ENCODE results near the gene ABCF2.

The ABCF2 gene

GRCh38 chr7:151187409-151188251, 39.4 kb downstream of the ABCF2 start:
- Histone ChIP-seq H3K9me3 (ENCODE audit: low read length) (no peaks in the 10 kb centered on the region), H3K27me3 (ENCODE audit: insufficient read depth, low read length) (peaks cover 28% of the 10 kb centered on the region; the same call in 1 of the 2 replicates), H2AFZ (ENCODE audit: low read length) (no peak overlapping the region), H3F3A (ENCODE audit: insufficient read depth, low read length) (no peaks in the 10 kb centered on the region), H3K4me3 (ENCODE audit: low read depth, low read length, poor library complexity, severe bottlenecking) (no peak overlapping the region), H3K27ac (ENCODE audit: low read depth, low read length, poor library complexity, severe bottlenecking) (no peak overlapping the region), H3K9ac (ENCODE audit: low read length) (no peak overlapping the region), H4K20me1 (ENCODE audit: insufficient read depth, low read length) (no peaks in the 10 kb centered on the region), H3K9me2 (ENCODE audit: low read depth, low read length) (no peaks in the 10 kb centered on the region), H3K4me1 (ENCODE audit: insufficient read depth, low read length, severe bottlenecking) (no peaks in the 10 kb centered on the region), H3K4me2 (ENCODE audit: low read length) (no peak overlapping the region), H3K79me2 (ENCODE audit: insufficient read depth, low read length) (no peaks in the 10 kb centered on the region), H3K36me3 (ENCODE audit: insufficient read depth, low read length) (no peaks in the 10 kb centered on the region)
- TF ChIP-seq, protein P1, sequence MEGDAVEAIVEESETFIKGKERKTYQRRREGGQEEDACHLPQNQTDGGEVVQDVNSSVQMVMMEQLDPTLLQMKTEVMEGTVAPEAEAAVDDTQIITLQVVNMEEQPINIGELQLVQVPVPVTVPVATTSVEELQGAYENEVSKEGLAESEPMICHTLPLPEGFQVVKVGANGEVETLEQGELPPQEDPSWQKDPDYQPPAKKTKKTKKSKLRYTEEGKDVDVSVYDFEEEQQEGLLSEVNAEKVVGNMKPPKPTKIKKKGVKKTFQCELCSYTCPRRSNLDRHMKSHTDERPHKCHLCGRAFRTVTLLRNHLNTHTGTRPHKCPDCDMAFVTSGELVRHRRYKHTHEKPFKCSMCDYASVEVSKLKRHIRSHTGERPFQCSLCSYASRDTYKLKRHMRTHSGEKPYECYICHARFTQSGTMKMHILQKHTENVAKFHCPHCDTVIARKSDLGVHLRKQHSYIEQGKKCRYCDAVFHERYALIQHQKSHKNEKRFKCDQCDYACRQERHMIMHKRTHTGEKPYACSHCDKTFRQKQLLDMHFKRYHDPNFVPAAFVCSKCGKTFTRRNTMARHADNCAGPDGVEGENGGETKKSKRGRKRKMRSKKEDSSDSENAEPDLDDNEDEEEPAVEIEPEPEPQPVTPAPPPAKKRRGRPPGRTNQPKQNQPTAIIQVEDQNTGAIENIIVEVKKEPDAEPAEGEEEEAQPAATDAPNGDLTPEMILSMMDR (IDR thresholded peaks at IDR 0.05; ENCODE audit: low read length) = no peak
- no peak for TF ChIP-seq EZH2 (IDR thresholded peaks at IDR 0.05; ENCODE audit: borderline replicate concordance, low read length)

DNA sequence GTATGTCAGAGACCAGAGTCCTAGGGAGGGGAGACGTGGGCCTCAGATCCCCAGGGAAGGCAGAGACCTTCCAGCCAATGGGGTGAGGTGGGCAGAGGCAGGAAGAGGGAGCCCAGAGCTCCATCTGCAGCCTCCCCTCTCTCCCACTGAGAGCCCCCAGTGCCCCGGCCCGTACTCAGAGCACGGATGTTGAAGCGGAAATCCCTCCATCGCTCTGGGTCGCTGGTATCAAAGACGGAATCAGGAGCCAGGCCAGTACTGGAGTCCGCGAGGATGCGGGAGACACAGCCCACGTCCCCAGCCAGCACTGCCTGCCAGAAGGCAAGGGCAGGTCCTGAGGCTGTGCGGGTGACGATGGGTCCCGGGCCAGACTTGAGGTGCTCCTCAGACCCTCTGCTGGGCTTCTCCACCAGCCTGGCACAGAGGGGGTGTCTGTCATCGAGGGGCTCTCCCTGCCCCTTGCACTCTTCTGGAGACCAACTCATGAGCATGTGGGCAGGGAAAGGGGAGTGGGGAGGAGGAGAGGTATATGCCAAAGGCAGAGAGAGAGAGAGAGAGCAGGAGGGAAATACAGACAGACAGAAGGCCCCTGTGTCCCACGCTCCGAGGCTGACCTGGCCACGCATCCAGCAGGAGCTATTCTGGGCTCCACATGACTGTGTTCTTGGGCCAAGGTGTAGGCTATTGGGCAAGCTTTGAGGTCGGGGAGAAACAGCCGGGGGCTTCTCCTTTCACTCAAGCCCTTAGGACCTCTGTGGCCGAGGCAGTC, 40.2 kb downstream of the ABCF2 start, which contains the start of gene ASB10:
TSS of gene ASB10 (minus strand) at position 611 of the 769 bp plus-strand sequence. CDS start at position 491, 120 bp downstream.
- H3K36me3 ChIP-seq (ENCODE audit: insufficient read depth, low read length) = no peaks in the 10 kb centered on the region
- H2AFZ ChIP-seq (ENCODE audit: low read length) = no peak within 1 kb of the TSS
- no peaks in the 10 kb centered on the region for H4K20me1 ChIP-seq (ENCODE audit: insufficient read depth, low read length)
- H3K4me3 ChIP-seq (ENCODE audit: low read depth, low read length, poor library complexity, severe bottlenecking) = no peak within 1 kb of the TSS
- no peaks in the 10 kb centered on the region for H3K79me2 ChIP-seq (ENCODE audit: insufficient read depth, low read length)
- H3K9me3 ChIP-seq (ENCODE audit: low read length) = no peaks in the 10 kb centered on the region
- no peaks in the 10 kb centered on the region for H3K4me1 ChIP-seq (ENCODE audit: insufficient read depth, low read length, severe bottlenecking)
- H3K9me2 ChIP-seq (ENCODE audit: low read depth, low read length) = no peaks in the 10 kb centered on the region
- no peaks in the 10 kb centered on the region for H3F3A ChIP-seq (ENCODE audit: insufficient read depth, low read length)
- H3K27ac ChIP-seq (ENCODE audit: low read depth, low read length, poor library complexity, severe bottlenecking) = no peak within 1 kb of the TSS
- H3K27me3 ChIP-seq (ENCODE audit: insufficient read depth, low read length) = peaks cover 32% of the 10 kb centered on the region; the same call in 1 of the 2 replicates
- H3K4me2 ChIP-seq (ENCODE audit: low read length) = no peak within 1 kb of the TSS
- TF ChIP-seq EZH2 (IDR thresholded peaks at IDR 0.05; ENCODE audit: borderline replicate concordance, low read length) = no peak
- TF ChIP-seq, protein P1 (IDR thresholded peaks at IDR 0.05; ENCODE audit: low read length) = no peak
- H3K9ac ChIP-seq (ENCODE audit: low read length) = no peak within 1 kb of the TSS

GRCh38 chr7:151185762-151186639, 41.0 kb downstream of the ABCF2 start:
- Histone ChIP-seq H3K4me1 (ENCODE audit: insufficient read depth, low read length, severe bottlenecking) (no peaks in the 10 kb centered on the region), H3K9me3 (ENCODE audit: low read length) (no peaks in the 10 kb centered on the region), H3K9ac (ENCODE audit: low read length) (no peak overlapping the region), H3K79me2 (ENCODE audit: insufficient read depth, low read length) (no peaks in the 10 kb centered on the region), H3K4me3 (ENCODE audit: low read depth, low read length, poor library complexity, severe bottlenecking) (no peak overlapping the region), H3F3A (ENCODE audit: insufficient read depth, low read length) (no peaks in the 10 kb centered on the region), H3K36me3 (ENCODE audit: insufficient read depth, low read length) (no peaks in the 10 kb centered on the region), H3K27ac (ENCODE audit: low read depth, low read length, poor library complexity, severe bottlenecking) (no peak overlapping the region), H3K4me2 (ENCODE audit: low read length) (no peak overlapping the region), H2AFZ (ENCODE audit: low read length) (no peak overlapping the region), H3K27me3 (ENCODE audit: insufficient read depth, low read length) (peaks cover 33% of the 10 kb centered on the region; the same call in 1 of the 2 replicates), H3K9me2 (ENCODE audit: low read depth, low read length) (no peaks in the 10 kb centered on the region), H4K20me1 (ENCODE audit: insufficient read depth, low read length) (no peaks in the 10 kb centered on the region)
- TF ChIP-seq, protein P1 (IDR thresholded peaks at IDR 0.05; ENCODE audit: low read length) = no peak
- TF ChIP-seq EZH2 (IDR thresholded peaks at IDR 0.05; ENCODE audit: borderline replicate concordance, low read length) = no peak
